Keratinocyte (primary cell): Measurements from ENCODE around the gene RABL6.

Experiments used
- EZH2 ChIP-seq: IDR thresholded peaks from one replicate; pipeline ENCODE4 v1.6.1; 2012; ENCODE audit warnings: inconsistent platforms, mild to moderate bottlenecking, low read length, moderate library complexity
- TF ChIP-seq, protein P1 (sequence below), 3 experiments: IDR thresholded peaks in 1 of 3; conservative IDR thresholded peaks in 1 of 3; optimal IDR thresholded peaks in 1 of 3; 2 replicates in 2 of 3; 3 replicates in 1 of 3; pipeline versions ENCODE3 to v1.5.1; 2011; ENCODE audit warnings: low read length in 3 of 3, mild to moderate bottlenecking in 3 of 3, moderate library complexity in 2 of 3, control low read depth in 1 of 3, inconsistent platforms in 1 of 3; ENCODE audit not compliant: insufficient read depth in 2 of 3; ENCODE audit errors: extremely low read depth in 1 of 3

DNA sequence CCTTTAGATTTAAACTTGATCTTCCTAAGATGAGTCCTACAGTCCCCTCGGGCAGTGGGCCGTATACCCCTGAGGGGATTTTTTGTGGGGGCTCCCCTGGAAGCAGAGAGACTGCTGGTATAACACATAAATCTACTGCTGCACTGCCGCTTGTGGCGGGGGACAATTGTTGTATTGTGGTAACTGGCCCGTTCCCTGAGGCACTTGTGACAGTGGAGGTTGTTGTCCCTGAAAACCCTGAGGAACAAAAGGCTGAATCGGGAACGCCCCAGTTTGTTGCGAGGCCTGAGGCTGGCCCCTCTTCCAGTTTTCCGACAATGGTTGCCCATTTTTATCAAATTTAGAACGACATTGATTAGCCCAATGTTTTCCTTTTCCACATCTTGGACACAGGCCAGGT, 21.3 kb upstream of the RABL6 start:
- TF ChIP-seq, protein P1, sequence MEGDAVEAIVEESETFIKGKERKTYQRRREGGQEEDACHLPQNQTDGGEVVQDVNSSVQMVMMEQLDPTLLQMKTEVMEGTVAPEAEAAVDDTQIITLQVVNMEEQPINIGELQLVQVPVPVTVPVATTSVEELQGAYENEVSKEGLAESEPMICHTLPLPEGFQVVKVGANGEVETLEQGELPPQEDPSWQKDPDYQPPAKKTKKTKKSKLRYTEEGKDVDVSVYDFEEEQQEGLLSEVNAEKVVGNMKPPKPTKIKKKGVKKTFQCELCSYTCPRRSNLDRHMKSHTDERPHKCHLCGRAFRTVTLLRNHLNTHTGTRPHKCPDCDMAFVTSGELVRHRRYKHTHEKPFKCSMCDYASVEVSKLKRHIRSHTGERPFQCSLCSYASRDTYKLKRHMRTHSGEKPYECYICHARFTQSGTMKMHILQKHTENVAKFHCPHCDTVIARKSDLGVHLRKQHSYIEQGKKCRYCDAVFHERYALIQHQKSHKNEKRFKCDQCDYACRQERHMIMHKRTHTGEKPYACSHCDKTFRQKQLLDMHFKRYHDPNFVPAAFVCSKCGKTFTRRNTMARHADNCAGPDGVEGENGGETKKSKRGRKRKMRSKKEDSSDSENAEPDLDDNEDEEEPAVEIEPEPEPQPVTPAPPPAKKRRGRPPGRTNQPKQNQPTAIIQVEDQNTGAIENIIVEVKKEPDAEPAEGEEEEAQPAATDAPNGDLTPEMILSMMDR (optimal IDR thresholded peaks at IDR 0.05 in 1 of 3, IDR thresholded peaks at IDR 0.05 in 1 of 3, conservative IDR thresholded peaks at IDR 0.05 in 1 of 3; ENCODE audit: extremely low read depth in 1 of 3, insufficient read depth in 2 of 3, low read length in 3 of 3): no peak
- no peak for TF ChIP-seq EZH2
